DND-41 (cell line): Measurements from ENCODE around the gene SH2D7.

Experiments
- EZH2 ChIP-seq: IDR thresholded peaks from 3 replicates; pipeline ENCODE4 v1.6.1; 2012; ENCODE audit warnings: borderline replicate concordance, low read depth, mild to moderate bottlenecking, moderate library complexity, low read length, inconsistent platforms; ENCODE audit not compliant: severe bottlenecking
- TF ChIP-seq, protein P1 (sequence below): IDR thresholded peaks from 2 replicates; pipeline ENCODE4 v1.5.1; 2012; ENCODE audit warnings: borderline replicate concordance, low read length, moderate library complexity, mild to moderate bottlenecking; ENCODE audit not compliant: poor library complexity, severe bottlenecking; ENCODE audit errors: extremely low read depth

DNA sequence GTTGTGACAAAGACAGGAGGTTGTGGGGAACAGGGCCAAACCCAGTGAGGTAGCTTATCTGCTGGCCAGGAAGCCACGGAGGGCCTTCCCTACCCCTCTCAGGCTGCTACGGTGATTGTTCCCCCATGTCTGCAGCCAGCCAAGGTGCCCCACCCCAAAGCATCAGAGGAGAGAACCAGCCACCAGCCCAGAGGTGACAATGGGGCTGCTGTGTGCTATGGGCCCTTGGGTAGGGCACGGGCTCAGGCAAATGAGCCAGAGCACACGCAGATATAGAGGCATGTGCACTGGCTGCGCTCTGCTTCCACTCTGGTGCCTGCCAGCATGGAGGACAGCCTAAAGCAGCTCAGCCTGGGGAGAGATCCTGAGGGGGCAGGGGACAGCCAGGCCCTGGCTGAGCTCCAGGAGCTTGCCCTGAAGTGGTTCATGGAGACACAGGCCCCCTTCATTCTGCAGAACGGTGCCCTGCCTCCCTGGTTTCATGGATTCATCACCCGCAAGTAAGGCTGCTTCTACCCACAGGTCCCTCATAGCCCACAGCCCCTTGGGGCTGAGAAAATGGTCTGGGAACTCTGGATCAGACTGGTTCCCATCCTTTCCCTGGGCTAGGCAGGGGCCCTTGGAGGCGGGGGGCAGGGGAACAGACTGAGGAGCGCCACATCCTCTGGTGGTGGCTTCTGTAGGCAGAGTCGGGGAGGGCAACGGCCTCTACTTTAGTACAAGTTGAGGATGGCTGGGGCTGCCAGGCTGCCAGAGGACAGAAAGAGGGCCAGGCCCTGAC, at the start of gene SH2D7:
- TF ChIP-seq, protein P1, sequence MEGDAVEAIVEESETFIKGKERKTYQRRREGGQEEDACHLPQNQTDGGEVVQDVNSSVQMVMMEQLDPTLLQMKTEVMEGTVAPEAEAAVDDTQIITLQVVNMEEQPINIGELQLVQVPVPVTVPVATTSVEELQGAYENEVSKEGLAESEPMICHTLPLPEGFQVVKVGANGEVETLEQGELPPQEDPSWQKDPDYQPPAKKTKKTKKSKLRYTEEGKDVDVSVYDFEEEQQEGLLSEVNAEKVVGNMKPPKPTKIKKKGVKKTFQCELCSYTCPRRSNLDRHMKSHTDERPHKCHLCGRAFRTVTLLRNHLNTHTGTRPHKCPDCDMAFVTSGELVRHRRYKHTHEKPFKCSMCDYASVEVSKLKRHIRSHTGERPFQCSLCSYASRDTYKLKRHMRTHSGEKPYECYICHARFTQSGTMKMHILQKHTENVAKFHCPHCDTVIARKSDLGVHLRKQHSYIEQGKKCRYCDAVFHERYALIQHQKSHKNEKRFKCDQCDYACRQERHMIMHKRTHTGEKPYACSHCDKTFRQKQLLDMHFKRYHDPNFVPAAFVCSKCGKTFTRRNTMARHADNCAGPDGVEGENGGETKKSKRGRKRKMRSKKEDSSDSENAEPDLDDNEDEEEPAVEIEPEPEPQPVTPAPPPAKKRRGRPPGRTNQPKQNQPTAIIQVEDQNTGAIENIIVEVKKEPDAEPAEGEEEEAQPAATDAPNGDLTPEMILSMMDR, result no peak
- TF ChIP-seq EZH2, result no peak
